GM21360 (cell line): Measurements from ENCODE around the gene LAT.

ENCODE experiments used
- ATAC-seq: cut with Tn5 transposase; IDR thresholded peaks from one replicate; pipeline ENCODE4 v1.9.1; 2021; ENCODE audit warnings: mild to moderate bottlenecking, moderate library complexity; ENCODE audit not compliant: unreplicated experiment

LAT gene

GRCh38 chr16:29007730-29008593 lies 23.1 kb downstream of the LAT start:
- ATAC-seq = no peak

GRCh38 chr16:29009050-29009837 lies 24.4 kb downstream of the LAT start:
- no peak for ATAC-seq

- no peak for ATAC-seq
Observed at GRCh38 chr16:29009838-29010166, 24.9 kb downstream of the LAT start.

- ATAC-seq = no peak
Observed at GRCh38 chr16:29011112-29011511, 26.3 kb downstream of the LAT start.

- ATAC-seq = no peak
Observed at GRCh38 chr16:29011851-29012250, 27.0 kb downstream of the LAT start.

GRCh38 chr16:29012913-29013553 lies 28.2 kb downstream of the LAT start:
- ATAC-seq = no peak

- ATAC-seq = no peak
Observed at GRCh38 chr16:29014561-29015069, 29.8 kb downstream of the LAT start.

GRCh38 chr16:29022196-29022595 lies 37.3 kb downstream of the LAT start:
- no peak for ATAC-seq

- no peak for ATAC-seq
Observed at GRCh38 chr16:29023279-29024277, 38.7 kb downstream of the LAT start.

- ATAC-seq = no peak
Observed at GRCh38 chr16:29024278-29024677, 39.4 kb downstream of the LAT start.

GRCh38 chr16:29025218-29025617 lies 40.4 kb downstream of the LAT start:
- ATAC-seq = no peak

- no peak for ATAC-seq
Observed at GRCh38 chr16:29025735-29026134, 40.9 kb downstream of the LAT start.

GRCh38 chr16:29028457-29029167 lies 43.8 kb downstream of the LAT start:
- no peak for ATAC-seq

- ATAC-seq = peak; percentile 55
Observed at GRCh38 chr16:29029168-29029994, 44.5 kb downstream of the LAT start.

GRCh38 chr16:29030086-29030840 lies 45.4 kb downstream of the LAT start:
- ATAC-seq = no peak
